HL-60 (cell line): ENCODE data around the gene C17orf100.

Experiments
- GABPA ChIP-seq: IDR thresholded peaks from 2 replicates; pipeline ENCODE4 v1.6.1; 2012; ENCODE audit warnings: low read depth
- POLR2AphosphoS5 ChIP-seq: IDR thresholded peaks from 2 replicates; pipeline ENCODE4 v1.6.1; 2012; ENCODE audit warnings: low read depth
- SPI1 ChIP-seq: IDR thresholded peaks from 2 replicates; pipeline ENCODE4 v1.6.1; 2012; ENCODE audit warnings: low read depth, mild to moderate bottlenecking, borderline replicate concordance
- TF ChIP-seq, protein P1 (sequence below): IDR thresholded peaks from one replicate; pipeline ENCODE4 v1.5.1; 2011; ENCODE audit warnings: low read length, control low read depth, inconsistent platforms; ENCODE audit not compliant: insufficient read depth
- TF ChIP-seq, protein P2 (sequence below): IDR thresholded peaks from 2 replicates; pipeline ENCODE4 v1.6.1; 2012; ENCODE audit warnings: low read depth; ENCODE audit not compliant: insufficient replicate concordance

DNA sequence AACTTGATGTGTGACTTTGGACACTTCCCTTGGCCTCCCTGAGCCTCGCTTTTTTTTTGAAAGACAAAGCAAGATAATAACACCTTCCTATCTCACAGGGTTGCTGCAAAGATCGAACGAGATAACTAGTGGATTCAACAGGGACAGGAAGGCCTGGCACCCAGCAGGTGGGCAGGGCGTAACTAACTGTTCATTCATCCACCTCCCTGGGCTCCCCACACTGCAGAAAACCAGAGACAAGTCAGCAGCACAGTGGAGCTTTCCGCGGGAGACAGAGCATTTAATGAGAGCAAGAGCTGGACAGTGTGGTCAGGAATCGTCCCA is 32.9 kb downstream of the C17orf100 start:
- TF ChIP-seq, protein P1, sequence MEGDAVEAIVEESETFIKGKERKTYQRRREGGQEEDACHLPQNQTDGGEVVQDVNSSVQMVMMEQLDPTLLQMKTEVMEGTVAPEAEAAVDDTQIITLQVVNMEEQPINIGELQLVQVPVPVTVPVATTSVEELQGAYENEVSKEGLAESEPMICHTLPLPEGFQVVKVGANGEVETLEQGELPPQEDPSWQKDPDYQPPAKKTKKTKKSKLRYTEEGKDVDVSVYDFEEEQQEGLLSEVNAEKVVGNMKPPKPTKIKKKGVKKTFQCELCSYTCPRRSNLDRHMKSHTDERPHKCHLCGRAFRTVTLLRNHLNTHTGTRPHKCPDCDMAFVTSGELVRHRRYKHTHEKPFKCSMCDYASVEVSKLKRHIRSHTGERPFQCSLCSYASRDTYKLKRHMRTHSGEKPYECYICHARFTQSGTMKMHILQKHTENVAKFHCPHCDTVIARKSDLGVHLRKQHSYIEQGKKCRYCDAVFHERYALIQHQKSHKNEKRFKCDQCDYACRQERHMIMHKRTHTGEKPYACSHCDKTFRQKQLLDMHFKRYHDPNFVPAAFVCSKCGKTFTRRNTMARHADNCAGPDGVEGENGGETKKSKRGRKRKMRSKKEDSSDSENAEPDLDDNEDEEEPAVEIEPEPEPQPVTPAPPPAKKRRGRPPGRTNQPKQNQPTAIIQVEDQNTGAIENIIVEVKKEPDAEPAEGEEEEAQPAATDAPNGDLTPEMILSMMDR, result no peak
- TF ChIP-seq POLR2AphosphoS5, result no peak
- no peak for TF ChIP-seq SPI1
- TF ChIP-seq, protein P2, sequence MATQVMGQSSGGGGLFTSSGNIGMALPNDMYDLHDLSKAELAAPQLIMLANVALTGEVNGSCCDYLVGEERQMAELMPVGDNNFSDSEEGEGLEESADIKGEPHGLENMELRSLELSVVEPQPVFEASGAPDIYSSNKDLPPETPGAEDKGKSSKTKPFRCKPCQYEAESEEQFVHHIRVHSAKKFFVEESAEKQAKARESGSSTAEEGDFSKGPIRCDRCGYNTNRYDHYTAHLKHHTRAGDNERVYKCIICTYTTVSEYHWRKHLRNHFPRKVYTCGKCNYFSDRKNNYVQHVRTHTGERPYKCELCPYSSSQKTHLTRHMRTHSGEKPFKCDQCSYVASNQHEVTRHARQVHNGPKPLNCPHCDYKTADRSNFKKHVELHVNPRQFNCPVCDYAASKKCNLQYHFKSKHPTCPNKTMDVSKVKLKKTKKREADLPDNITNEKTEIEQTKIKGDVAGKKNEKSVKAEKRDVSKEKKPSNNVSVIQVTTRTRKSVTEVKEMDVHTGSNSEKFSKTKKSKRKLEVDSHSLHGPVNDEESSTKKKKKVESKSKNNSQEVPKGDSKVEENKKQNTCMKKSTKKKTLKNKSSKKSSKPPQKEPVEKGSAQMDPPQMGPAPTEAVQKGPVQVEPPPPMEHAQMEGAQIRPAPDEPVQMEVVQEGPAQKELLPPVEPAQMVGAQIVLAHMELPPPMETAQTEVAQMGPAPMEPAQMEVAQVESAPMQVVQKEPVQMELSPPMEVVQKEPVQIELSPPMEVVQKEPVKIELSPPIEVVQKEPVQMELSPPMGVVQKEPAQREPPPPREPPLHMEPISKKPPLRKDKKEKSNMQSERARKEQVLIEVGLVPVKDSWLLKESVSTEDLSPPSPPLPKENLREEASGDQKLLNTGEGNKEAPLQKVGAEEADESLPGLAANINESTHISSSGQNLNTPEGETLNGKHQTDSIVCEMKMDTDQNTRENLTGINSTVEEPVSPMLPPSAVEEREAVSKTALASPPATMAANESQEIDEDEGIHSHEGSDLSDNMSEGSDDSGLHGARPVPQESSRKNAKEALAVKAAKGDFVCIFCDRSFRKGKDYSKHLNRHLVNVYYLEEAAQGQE, result no peak
- no peak for TF ChIP-seq GABPA
